HG03039 (cell line): Measurements from ENCODE around the gene BRPF1.

Experiments used
- ATAC-seq: cut with Tn5 transposase; IDR thresholded peaks from one replicate; pipeline ENCODE4 v1.9.1; 2021; ENCODE audit warnings: mild to moderate bottlenecking, moderate library complexity; ENCODE audit not compliant: unreplicated experiment

The BRPF1 gene

DNA sequence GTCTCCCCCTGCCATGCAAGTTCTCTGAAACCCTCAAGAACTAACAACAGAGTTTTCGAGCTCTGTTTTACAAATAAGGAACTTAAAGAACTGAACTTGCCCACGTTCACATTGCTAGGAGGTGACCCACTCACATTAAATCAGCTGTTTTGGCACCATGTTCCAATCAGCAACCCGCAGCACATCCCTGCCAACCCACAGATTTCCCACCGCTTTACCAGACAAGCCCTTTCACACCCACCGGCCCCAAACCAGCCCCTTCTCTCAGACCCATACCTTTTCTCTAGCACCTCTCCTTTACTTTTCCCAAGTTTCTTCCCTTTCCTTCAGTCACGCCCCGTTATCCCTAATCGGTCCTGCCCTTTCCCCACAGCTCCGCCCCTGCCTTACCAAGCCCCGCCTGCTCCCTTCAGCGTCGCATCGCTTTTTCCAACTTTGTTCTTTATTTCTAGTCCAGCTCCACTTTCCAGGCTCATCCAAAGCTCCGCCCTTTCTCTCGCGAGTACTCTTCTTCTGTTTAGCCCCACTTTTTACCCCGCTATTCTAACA lies 804 bp upstream of the BRPF1 start:
- ATAC-seq: peak; percentile 29

- peak; percentile 11 for ATAC-seq
Measured at GRCh38 chr3:9732080-9732739, 675 bp downstream of the BRPF1 start.

DNA sequence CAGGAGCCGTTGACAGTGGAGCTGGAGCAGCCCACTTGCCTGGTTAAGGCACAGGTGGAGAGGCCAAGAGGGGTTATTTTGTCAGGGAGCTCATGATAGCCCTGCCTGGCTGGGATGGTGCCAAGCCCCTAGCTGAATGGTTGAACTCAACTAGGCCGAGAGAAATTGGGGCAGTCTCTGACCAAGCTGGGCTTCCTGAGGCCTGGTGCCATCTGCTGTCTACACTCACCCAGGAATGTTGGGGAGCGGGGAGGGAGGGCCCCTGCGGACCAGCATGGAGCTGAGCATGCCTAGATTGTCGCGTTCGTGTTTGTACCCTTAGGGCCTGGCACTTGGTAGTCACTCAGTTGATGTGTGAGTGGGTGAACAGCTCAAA lies 1.2 kb downstream of the BRPF1 start:
- no peak for ATAC-seq

- no peak for ATAC-seq
Measured at GRCh38 chr3:9736831-9737230, 5.3 kb downstream of the BRPF1 start.

DNA sequence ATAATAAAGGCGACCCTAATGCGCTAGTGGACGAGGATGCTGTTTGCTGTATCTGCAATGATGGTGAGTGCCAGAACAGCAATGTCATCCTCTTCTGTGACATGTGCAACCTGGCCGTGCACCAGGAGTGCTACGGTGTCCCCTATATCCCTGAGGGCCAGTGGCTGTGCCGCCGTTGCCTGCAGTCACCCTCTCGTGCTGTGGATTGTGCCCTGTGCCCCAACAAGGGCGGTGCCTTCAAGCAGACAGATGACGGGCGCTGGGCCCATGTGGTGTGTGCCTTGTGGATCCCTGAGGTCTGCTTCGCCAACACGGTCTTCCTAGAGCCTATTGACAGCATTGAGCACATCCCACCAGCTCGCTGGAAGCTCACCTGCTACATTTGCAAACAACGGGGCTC lies 7.6 kb downstream of the BRPF1 start:
- no peak for ATAC-seq

- ATAC-seq: no peak
Measured at GRCh38 chr3:9742560-9742959, 11.0 kb downstream of the BRPF1 start.

DNA sequence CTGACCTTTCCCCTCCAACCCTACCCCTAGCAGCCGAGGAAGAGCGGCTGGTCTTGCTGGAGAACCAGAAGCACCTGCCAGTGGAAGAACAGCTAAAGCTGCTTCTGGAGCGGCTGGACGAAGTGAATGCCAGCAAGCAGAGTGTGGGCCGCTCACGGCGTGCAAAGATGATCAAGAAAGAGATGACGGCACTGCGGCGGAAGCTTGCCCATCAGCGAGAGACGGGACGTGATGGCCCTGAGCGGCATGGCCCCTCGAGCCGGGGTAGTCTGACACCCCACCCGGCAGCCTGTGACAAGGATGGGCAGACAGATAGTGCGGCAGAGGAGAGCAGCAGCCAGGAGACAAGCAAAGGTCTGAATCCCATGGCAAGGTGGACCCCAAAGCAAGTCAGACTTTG lies 12.0 kb downstream of the BRPF1 start:
- ATAC-seq: no peak

DNA sequence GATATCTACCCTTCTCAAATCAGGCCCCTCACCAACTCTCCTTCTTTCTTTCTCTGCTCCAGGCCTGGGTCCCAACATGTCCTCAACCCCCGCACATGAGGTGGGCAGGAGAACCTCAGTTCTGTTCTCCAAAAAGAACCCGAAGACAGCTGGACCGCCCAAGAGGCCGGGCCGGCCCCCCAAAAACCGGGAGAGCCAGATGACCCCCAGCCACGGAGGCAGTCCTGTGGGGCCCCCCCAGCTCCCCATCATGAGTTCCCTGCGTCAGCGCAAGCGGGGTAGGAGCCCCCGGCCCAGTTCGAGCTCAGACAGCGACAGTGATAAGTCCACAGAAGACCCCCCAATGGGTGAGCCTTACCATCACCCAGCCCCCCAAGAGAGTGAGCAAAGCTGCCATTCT lies 12.6 kb downstream of the BRPF1 start:
- no peak for ATAC-seq

DNA sequence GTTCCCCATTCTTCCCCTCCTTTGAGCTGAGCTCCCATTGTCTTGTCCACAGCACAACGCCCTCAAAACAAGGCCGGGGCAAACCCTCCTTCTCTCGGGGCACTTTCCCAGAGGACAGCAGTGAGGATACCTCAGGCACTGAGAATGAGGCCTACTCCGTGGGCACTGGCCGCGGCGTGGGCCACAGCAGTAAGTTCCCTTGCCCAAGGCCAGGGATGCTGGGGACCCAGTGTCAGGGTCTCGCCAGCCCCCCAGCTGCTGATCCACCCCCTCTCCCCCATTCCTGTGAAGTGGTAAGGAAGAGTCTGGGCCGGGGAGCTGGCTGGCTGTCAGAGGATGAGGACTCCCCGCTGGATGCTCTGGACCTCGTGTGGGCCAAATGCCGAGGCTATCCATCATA lies 14.0 kb downstream of the BRPF1 start:
- ATAC-seq: no peak

DNA sequence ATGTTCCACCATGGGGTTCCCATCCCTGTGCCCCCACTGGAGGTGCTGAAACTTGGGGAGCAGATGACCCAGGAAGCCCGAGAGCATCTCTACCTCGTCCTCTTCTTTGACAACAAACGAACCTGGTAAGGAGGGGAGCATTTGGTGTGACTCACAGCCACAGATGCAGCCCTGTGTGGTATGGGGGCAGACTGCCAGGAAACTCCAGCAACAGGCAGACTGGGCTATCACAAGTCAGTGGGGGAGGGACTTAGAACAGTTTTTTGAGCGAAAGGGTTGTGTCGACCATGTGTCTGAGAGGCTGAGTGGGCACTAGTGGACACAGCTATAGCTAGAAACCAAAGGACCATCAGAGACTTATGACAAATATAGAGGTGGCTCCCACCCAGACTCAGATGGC lies 14.8 kb downstream of the BRPF1 start:
- ATAC-seq: no peak

GRCh38 chr3:9747267-9747666 lies 15.7 kb downstream of the BRPF1 start:
- no peak for ATAC-seq

DNA sequence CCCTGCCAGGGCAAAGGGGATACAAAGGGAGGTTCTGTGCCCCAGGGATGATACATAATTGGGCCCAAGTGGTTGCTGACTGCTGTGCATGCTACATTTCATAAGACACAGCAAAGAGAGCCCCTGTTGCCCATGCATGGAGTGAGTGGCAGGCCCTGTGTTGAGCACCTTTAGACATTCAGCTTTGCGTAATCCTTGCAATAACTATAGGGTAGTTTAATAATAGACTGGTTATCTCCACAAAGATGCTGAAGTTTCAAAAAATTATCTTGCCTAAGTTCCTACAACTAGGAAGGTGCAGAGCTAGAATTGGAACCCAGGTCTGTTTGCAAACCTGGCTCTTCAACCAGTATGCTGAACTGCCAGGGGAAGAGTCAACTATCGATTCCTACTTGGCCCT lies 16.5 kb downstream of the BRPF1 start:
- ATAC-seq: no peak

- ATAC-seq: no peak
Measured at GRCh38 chr3:9749296-9749644, 17.7 kb downstream of the BRPF1 start.

- ATAC-seq: peak; percentile 89
Measured at GRCh38 chr3:9749645-9750555, 18.4 kb downstream of the BRPF1 start, which contains the start of gene OGG1. TSS of gene OGG1 (plus strand) at chr3:9749952. CDS start at chr3:9750287, 335 bp downstream.

- no peak for ATAC-seq
Measured at GRCh38 chr3:9750556-9751411, 19.2 kb downstream of the BRPF1 start.

DNA sequence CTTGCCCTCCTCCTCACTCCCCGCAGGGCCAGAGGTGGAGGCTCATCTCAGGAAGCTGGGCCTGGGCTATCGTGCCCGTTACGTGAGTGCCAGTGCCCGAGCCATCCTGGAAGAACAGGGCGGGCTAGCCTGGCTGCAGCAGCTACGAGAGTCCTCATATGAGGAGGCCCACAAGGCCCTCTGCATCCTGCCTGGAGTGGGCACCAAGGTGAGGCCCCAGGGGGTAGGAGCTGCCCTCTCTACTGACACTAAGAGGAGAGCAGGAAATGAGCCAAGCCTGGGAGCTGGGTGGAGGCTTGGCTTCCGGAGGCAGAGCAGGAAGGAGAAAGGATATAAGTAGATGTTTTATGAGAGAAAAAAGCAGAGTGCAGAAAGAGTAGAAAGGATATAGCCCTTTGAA lies 23.1 kb downstream of the BRPF1 start:
- no peak for ATAC-seq

DNA sequence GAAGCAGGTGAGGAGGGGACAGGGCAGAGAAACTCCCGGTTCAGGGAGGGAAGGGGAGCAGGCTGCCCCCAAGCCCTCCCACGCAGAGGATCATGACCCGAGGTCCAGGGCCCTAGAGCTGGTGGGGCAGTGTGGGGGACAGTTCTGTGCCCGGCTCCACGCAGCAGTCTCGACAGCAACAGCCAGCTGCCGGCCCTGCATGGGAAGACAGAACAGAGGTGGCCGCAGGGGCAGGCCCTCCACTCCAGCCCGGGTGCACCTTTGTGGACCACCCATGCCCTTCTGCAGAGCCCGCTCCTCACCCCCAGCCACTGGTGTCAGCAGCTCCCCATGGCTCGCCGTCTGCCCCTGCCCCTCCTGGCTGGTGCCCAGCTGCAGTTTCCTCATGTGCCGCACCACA lies 25.9 kb downstream of the BRPF1 start:
- no peak for ATAC-seq

- ATAC-seq: no peak
Measured at GRCh38 chr3:9760779-9761505, 29.4 kb downstream of the BRPF1 start.

DNA sequence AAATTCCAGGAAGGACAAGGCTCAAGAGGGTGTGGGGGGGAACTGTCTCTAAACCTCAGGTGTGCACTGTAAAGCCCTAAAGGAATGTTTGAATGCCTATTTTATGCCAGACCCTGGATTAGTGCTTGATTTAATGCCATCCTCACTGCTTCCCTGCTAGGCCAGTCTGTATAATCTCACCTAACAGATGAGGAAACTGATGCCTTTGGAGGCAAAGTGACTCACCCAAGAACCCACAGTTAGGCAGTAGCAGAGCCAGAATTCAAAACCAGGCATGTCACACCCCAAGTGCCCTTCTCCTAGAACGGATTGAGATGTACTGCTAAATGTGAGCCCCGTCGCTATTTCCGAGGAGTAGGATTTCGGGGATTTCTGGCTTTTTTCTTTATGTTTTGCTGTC lies 30.4 kb downstream of the BRPF1 start:
- ATAC-seq: no peak

DNA sequence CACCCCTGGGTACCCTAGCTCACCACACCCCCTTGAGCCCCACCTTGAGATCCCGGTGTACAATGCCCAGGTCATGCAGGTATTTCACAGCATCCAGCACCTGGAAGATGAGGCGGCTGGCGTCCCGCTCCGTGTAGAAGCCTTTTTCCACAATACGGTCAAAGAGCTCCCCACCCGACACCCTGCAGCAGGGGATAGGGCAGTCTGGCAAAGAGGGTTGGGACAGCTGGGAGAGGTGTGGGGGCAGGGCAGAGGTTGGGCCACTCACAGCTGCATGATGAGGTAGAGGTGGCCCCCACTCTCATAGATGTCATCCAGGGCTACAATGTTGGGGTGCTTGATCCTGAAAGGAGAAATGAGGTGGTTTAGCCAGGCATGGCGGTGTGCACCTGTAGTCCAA lies 31.3 kb downstream of the BRPF1 start:
- no peak for ATAC-seq

DNA sequence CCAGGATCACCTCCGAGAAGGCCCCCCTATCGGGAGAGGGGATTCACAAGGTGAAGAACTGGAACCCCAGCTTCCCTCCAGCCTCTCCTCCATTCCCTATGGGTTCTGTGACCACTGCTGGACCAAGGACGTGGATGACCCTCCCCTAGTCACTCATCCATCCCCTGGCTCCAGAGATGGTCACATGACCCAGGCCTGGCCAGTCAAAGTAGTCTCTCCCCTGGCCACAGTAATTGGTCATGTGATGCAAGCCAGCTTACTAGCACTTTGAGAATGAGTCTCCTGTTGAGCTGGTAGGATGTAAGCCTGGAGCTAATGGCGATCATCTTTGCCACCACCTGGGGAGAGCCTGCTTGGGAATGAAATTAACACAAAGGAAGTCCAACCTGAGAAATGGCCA lies 34.3 kb downstream of the BRPF1 start:
- no peak for ATAC-seq
